NCI-H2196 treated with DMSO at 0.1 percent for 48 hours (cell line): Measurements from ENCODE around the gene EDA.
"Not testable (repeated sequence)": the region's sequence is repeated elsewhere in the genome, so short reads cannot be mapped to it uniquely, and the experiment has no call there.

Experiments used
- DNase-seq: peaks from one replicate; lab custom pipeline; 2025; ENCODE audit not compliant: unreplicated experiment; lab: John Stamatoyannopoulos, UW

Gene EDA

DNA sequence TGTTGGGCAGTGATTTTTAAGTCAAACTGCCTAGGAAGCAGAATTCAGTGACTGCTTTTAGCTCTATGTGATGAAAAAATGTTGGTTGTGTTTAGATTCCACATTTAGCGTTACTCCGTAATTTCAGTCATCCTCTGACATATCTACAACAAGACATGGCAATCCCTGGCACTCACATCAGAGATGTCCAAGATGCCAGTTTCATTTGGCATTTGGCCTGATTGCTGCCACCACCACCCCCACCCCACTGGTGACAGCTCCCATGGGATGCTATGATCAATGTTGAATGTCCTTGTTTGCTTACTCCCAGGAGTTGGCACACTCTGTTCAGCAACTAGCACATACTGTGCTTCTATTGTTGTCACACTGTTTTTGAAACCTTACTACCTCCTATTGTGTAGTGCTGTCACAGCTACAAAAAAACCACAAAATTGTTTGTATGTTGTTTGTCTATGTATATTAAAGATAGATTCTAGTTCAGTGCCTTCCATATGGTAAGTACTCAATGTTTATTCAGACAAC is 332.4 kb downstream of the EDA start:
- no peak for DNase-seq

DNA sequence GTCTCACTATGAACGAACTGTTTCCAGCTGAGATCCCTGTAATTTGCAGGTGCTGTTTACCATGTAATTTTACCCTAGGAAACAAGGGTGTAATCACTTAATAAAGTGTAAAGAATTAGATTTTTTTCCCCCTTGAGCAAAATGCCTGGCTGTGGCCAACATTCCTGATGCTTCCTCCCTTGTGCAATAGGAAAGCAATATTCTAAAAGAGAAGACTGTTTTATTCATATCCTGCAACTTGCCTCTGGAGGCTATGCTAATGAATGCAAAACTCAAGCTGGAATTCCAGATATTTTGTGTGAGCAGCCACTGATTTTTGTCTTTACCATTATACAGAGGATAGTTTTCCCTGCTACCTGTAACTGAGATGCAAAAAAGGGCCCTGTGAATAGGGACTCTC is 335.8 kb downstream of the EDA start:
- no peak for DNase-seq

DNA sequence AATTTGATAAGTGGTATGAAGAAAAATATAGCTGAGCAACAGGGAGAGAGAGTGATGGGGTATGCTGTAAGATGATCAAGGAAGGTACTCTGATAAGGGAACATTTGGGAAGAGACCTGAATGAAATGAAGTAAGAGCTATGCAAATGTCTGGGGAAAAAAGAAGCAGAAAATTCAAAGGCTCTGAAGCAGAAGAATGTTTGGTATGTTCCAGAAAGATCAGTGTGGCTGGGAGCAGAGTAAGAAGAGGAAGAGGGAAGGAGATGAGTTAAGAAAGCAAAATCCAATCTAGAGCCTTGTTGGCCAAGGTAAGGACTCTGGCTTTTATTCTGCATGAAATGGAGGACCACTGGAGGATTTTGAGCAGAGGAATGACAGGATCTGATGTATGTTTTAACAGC is 343.8 kb downstream of the EDA start:
- no peak for DNase-seq

DNA sequence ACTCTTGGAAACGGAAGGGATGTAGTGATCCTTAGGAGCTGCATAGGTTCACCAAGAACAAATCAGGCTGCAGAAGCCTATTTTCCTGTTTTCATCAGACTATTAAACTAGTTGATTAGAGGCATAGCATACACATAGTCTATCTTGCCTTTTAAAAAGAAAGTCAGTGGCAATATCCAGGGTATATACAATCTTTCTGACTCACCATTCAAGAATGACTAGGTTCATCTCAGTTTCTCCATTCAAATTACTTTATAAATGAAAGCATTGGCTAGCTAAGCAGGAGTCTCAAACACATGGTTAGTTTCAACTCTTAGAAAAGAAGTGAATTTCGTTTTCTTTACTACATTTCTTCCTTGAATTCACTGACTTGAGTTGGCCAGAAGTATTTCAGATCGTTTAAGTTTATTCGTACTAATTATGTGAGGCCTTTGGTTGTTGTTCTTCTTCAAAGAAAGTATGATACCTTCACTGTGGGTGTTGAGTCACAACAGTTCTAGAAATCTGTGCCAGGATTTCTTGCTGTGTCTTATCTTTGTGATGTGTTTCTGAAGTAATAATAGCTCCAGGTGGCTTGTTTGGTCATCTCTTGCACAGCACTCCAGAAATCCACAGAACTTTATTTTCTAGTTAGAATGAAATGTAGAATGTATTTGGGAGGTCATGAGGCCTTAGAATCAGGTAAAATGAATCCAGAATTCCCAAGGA is 345.6 kb downstream of the EDA start:
- DNase-seq = no peak

DNA sequence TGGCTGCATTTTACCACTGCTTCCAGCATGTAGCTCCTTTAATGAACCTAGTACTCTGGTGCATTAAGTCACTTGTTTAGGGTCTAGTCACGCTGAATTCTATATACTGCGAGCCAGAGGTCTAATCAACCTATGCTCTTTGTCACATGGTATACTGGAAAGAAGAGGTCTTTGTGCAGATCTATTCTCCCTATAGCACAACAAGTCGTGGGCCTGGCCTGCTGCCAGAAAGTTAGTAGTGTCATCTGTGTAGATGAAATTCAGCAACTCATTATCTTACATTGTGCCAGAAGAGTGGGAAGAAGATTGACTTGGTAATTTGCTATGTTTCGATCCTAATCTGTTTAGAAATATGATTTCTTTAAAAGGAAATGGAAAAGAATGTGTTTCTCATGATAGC is 353.0 kb downstream of the EDA start:
- DNase-seq = no peak

DNA sequence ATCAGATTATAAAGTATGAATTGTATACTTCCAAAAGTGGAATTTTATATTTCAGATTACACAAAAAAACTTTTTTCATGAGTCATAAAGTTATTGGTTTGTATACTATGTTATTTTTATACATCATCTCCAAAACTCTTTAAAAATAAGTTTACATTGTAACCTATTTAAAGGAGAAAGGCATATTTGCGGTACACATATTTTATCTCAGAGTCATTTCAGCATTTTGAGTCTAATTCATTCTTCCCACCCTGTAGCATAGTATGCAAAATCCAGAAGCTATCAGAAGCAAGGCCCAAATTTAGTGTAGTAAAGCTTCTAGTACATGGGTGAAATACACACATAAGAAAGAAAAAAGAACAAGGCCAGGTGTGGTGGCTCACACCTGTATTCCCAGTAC is 353.5 kb downstream of the EDA start:
- no peak for DNase-seq

DNA sequence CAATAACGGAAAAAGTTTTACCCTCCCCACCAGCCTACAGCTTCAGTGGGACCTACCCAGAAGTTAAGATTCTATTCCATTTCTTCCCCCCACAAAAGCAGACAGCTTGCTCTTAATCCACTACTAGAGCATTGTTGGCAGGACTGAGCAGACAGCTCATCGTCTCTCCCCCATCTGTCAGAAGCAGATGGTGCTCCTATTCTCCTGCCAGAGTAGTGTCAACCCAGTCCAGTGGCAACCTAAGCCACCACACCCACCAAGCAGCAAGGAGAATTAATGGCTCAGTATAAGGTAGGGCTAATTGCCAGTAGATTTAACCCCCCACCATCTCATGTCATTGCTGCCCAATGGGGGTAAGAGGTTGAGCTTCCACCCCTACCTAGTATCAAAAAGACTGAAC is 371.8 kb downstream of the EDA start:
- no peak for DNase-seq

DNA sequence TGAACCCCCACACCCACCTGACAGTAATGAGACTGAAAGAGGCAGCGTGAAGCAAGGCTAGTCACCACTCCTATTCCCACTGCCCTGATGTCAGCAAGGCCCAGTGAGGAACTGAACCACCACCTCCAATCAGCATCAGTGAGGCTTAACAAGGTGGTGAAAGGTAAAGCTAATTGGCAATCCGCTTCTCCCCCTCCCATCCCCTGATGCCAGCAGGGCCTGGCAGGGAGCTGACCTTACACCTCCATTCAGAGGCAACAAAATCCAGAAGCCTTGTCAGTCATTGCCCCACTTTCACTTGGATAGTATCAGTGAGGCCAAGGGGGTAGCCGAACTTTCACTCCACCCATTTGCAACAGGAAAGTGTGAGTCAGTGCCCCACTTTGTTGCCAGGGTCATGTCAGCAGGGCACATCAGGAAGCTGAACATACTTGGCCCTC is 373.1 kb downstream of the EDA start:
- no peak for DNase-seq

DNA sequence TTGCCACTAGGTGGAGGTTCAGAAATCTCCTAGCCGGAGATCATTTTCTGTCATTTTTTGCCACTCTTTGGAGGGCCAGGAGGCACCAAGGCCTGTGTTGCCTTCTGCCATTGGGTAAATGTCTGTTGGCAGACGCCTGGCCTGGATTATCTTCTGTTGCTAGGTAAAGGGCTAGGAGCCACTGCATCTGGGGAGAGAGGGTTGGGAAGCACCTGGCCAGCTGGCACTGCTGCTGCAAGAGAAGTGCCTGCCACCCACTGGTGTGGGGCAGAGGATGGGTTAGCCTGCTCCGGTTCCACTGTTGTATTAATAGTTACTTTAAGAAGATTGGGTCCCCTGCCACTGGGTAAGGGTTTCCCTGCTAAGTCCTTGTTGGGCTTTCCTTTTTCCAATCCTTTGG is 375.8 kb downstream of the EDA start:
- no peak for DNase-seq

DNA sequence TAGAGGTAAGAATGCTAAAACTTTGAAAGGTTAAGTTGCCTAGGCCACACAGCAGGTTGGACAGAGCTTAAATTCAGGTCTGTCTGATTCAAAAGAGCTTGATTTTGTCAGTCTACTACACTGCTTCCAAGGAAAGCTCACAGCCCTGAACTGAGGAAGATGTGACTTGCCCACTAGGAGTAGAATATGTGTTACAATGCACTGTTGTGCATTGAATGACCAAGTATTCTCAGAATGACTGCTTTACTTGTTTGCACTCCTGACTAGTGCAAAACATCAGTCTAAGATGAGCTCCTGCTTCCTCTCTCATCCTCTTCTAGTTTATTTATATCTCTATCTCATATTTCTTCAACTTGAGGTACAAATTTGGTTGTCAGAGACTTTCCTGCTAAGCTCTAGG is 377.6 kb downstream of the EDA start:
- DNase-seq = no peak

DNA sequence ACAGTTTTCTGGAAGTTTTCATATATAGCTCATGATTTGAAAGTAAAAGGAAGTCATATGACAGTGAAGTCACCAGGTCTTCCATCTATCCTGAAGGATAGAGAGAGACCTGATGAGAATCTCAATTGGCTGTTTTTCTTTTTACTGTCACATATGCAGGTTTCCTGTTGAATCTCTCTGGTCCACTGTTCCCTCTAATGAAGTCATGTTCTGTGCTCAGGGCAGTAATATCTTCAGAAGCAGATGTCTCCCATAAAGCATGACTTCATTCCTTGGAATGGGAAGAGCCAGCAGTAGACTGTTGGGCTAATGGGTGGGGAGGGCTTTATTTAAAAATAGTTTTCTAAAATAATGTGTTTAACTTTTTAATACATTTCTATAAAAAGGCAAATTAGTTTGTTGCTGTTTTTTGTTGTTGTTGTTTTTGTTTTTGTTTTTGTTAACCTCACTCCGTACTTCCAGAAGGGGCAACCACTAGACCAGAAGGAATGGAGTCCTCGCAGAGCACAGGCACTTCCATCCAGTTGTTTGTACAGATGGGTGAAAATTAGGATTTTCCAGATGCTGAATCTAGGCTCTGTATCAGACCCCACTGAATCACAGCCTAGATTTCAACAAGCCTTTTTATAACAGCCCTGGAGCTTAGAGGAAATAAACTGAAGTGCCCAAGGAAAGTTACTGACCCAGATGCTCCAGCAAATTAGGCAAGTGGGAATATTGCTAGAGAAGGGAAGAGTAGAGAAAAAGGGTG is 379.6 kb downstream of the EDA start:
- no peak for DNase-seq

DNA sequence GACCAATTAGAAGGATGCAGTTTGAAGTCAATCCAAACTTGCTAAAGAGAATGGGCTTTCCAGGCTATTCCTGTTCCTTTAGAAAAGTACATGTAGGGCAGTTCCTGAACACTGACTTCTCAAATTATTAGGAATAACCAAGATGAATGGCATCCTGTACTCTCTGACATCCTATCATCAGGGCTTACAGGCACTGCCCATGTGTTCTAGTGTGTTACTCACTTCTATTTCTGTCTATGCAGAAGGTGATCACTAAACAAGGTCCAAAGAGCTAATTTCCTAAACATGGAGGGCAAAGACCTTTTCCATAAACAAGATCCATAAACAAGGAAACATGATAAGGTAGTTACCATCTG is 380.2 kb downstream of the EDA start:
- DNase-seq = no peak

DNA sequence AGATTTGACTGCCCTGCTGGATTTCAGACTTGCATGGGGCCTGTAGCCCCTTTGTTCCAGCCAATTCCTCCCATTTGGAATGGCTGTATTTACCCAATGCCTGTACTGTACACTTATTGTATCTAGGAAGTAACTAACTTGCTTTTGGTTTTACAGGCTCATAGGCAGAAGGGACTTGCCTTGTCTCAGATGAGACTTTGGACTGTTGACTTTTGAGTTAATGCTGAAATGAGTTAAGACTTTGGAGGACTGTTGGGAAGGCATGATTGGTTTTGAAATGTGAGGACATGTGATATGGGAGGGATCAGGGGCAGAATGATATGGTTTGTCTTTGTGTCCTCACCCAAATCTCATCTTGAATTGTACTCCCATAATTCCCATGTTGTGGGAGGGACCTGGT is 382.4 kb downstream of the EDA start:
- not testable (repeated sequence) for DNase-seq

DNA sequence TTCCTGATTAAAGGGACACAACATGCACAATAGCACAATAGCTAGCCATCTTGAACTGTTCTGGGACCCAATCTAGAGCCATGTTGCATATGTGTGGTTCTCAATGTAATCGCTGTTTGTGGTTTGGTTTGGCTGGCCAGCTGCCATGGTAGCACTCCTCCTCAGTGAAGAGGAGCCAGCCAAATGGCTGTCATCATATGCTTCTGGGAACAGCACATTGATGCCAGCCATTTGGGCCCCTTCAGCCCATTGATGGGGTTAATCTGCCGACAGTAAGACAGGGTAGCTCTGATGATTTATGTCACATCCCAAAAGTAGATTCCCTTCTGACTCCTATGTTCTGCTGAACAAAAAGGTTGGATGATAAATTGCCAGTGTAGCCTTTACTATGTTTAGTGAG is 385.4 kb downstream of the EDA start:
- no peak for DNase-seq

DNA sequence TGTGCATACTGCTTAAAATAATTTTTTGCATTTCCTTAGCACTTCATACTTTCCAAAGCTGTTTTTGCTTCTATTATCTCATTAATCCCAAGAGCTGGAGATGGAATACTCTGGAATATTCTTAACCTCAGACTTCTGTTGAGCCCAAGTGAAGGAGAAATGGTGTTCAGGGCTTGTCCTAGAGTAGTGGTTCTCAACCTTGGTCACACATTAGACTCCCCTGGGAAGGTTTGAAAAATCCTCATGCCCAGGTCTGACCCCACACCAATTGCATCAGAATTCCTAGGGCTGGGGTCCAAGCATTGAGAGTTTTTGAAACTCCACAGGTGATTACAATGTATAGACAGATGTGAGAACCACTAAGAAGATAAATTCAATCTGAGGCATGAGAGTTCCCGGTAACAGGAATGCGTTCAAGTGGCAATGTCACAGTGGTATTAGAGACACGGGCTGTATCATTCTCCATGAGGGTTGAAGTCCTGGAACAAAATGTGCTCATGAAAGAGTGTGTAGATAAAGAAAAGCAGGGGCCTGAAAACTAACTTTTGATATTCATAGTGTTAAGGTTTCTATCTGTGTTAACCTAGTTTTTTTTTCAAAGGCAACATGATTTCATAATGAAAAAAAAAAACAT is 385.9 kb downstream of the EDA start:
- DNase-seq = no peak

DNA sequence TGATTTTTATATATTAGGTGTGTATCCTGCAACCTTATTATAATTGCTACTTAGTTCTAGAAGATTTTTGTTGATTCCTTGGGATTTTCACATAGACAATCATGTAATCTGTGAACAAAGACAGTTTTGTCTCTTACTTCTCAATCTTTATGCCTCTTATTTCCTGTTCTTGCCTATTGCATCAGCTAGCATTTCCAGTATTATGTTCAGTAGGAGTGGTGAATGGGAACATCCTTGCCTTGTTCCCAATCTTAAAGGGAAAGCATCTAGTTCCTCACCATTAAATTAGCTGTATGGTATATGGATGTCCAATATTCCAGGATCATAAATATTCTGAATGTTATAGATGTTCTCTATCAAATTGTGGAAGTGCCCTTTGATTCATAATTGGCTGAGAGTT is 392.0 kb downstream of the EDA start:
- no peak for DNase-seq

DNA sequence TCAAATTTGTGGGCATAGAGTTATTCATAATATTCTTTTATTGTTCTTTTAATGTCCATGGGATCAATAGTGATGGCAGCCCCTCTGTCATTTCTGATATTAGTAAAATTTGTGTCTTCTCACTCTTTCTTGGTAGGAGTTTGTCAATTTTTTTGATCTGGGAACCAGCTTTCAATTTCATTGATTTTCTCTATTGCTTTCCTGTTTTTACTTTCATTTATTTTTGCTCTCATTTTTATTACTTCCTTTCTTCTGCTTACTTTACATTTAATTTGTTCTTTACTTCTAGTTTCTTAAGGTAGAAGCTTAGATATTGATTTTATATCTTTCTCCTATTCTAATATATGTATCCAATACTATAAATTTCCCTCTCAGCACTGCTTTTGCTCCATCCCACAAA is 393.1 kb downstream of the EDA start:
- DNase-seq = no peak

DNA sequence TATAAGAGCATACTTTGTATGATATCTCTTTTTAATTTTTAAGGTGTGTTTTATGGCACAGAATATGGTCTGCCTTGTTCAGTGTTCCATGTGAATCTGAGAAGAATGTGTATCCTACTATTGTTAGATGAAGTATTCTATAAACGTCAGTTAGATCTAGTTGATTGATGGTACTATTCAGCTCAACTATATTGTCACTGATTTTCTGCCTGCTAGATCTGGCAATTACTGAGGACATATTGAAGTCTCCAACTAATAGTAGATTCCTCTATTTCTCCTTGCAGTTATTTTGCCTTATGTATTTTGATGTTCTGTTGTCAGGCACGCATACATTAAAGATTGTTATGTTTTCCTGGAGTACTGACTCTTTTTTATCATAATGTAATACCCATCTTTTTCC is 394.1 kb downstream of the EDA start:
- DNase-seq = no peak

DNA sequence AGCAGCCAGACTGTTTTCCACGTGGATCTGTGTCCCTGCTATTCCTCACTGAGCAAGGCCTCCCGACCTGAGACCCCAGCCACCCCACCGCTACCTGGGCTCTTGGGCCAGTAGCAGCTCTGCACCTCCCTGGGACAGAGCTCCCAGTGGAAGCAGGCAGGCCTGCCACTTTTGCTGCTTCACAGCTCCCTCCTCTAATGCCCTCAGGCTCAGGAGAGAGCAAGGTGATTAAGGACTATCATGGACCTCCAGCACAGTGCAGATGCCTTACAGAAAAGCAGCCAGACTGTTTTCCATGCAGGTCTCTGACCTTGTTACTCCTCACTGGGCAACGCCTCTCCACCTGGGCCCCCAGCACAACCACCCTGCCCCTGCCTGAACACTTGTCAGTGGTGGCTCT is 396.8 kb downstream of the EDA start:
- no peak for DNase-seq

DNA sequence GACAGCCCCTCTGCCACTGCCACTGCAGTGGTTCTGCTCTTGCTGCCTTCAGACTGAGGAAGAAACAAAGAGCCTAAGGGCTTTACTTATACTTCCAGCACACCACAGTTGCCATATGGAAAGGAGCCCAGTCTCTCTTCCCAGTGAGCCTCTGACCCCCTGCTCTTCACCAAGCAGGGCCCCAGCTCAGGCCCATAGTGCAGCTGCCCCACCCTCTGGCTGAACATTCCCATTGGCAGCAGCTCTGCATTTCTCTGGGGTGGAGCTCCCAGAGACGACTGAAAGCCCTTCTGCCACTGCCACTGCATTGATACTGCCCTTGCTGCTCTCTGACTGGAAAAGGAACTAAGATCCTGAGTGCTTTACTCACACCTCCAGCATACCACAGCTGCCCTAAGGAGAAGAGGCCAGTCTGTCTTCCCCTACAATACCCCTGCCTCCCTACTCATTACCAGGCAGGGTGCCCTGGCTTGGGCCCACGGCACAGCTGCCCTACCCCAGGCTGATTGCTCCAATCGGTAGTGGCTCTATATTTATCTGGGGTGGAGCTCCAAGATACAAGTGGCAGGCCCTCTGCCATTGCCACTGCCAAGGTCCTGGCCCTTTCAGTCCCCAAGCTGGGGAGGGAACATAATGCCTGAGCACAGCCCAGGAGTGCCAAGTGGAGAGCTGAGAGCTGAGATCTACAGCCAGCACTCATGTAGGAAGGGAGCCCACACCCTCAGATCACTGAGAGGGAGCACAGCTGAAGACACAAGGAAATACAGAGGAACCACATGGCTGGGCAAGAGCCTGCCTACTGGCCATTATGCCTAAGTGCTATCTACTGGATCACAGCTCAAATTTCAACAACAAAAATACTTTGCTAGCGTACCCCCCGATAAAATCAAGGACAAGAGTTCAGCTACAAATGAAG is 397.8 kb downstream of the EDA start:
- DNase-seq = no peak

DNA sequence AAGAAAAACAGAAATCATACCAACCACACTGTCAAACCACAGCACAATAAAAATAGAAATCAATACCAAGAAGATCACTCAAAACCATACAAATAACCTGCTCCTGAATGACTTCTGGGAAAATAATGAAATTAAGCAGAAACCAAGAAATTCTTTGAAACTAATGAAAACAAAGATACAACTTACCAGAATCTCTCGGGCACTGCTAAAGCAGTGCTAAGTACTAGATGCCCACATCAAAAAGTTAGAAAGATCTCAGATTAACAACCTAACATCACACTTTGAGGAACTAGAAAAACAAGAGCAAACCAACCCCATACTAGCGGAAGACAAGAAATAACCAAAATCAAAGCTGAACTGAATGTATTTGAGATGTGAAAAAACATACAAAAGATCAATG is 400.6 kb downstream of the EDA start:
- DNase-seq = no peak
